OCI-LY1 (cell line): ENCODE measurements around the gene UBE2D3.

Experiments
- CTCF ChIP-seq: fragments of 200-600 bp; sonication (generic), shearing (Covaris generic); IDR thresholded peaks from 2 replicates; pipeline ENCODE4 v1.5.1; 2017; ENCODE audit warnings: mild to moderate bottlenecking, antibody characterized with exemption, low read length, moderate library complexity, mixed read lengths
- EZH2 ChIP-seq: fragments of 200-600 bp; sonication (generic), shearing (Covaris generic); IDR thresholded peaks from 2 replicates; pipeline ENCODE4 v1.8.0; 2017; ENCODE audit warnings: borderline replicate concordance, mixed run types, mild to moderate bottlenecking, antibody characterized with exemption, low read length, moderate library complexity, mixed read lengths

- no peak for TF ChIP-seq CTCF
- no peak for TF ChIP-seq EZH2
These were observed 5.3 kb upstream of the UBE2D3 start for GRCh38 chr4:102832667-102833066.
